Peyer's patch (tissue), 4 donors: ENCODE measurements around the gene HCFC1R1.

Experiments
- CTCF ChIP-seq, 6 experiments: fragments of 450-650 bp in 4 of 6; fragments of 200-600 bp in 2 of 6; sonication (generic) in 1 of 6; IDR thresholded peaks; one replicate each; pipeline ENCODE4 v1.5.1; 2017 to 2019; ENCODE audit warnings: antibody characterized with exemption in 6 of 6, mild to moderate bottlenecking in 3 of 6, moderate library complexity in 1 of 6
- POLR2A ChIP-seq, 2 donors: fragments of 450-650 bp; IDR thresholded peaks; one replicate each; pipeline ENCODE4 v1.5.1; 2017; ENCODE audit warnings: antibody characterized with exemption in 2 of 2, mild to moderate bottlenecking in 2 of 2, moderate library complexity in 2 of 2

- TF ChIP-seq CTCF (IDR thresholded peaks at IDR 0.05) = no peak
- TF ChIP-seq POLR2A (IDR thresholded peaks at IDR 0.05) = no peak
Observed at GRCh38 chr16:2976673-2977072, 47.1 kb downstream of the HCFC1R1 start.
